Fibroblast of skin of right quadriceps (primary cell): ENCODE data around the gene NADK.

ENCODE experiments used
- DNase-seq: peaks from one replicate; pipeline ENCODE4 v3.0.0-alpha.2; 2013

The NADK gene

GRCh38 chr1:1777950-1778662 lies at the start of gene NADK:
Gene NADK, minus strand, starts transcription at chr1:1778470. Its CDS starts 13,064 bp downstream, at chr1:1765406.
- peak; percentile 52 for DNase-seq

- no peak for DNase-seq
Measured at GRCh38 chr1:1827089-1827848, 49.0 kb upstream of the NADK start.

- no peak for DNase-seq
Measured at GRCh38 chr1:1826356-1827088, 48.3 kb upstream of the NADK start.

GRCh38 chr1:1825217-1825616 lies 46.9 kb upstream of the NADK start:
- DNase-seq = no peak

GRCh38 chr1:1819762-1820161 lies 41.5 kb upstream of the NADK start:
- no peak for DNase-seq

- no peak for DNase-seq
Measured at GRCh38 chr1:1817221-1817620, 39.0 kb upstream of the NADK start.

GRCh38 chr1:1815606-1816281 lies 37.5 kb upstream of the NADK start:
- DNase-seq = no peak

GRCh38 chr1:1809489-1809888 lies 31.2 kb upstream of the NADK start:
- no peak for DNase-seq

GRCh38 chr1:1808206-1808605 lies 29.9 kb upstream of the NADK start:
- DNase-seq = no peak

- no peak for DNase-seq
Measured at GRCh38 chr1:1806890-1807289, 28.6 kb upstream of the NADK start.

- DNase-seq = no peak
Measured at GRCh38 chr1:1804301-1804700, 26.0 kb upstream of the NADK start.

- no peak for DNase-seq
Measured at GRCh38 chr1:1802871-1803270, 24.6 kb upstream of the NADK start.

GRCh38 chr1:1799716-1800115 lies 21.4 kb upstream of the NADK start:
- DNase-seq = no peak

GRCh38 chr1:1797731-1798341 lies 19.6 kb upstream of the NADK start:
- no peak for DNase-seq

- DNase-seq = no peak
Measured at GRCh38 chr1:1796466-1796865, 18.2 kb upstream of the NADK start.

GRCh38 chr1:1794999-1795398 lies 16.7 kb upstream of the NADK start:
- no peak for DNase-seq

GRCh38 chr1:1793481-1794244 lies 15.4 kb upstream of the NADK start:
- DNase-seq = no peak

- DNase-seq = no peak
Measured at GRCh38 chr1:1788646-1789431, 10.6 kb upstream of the NADK start.

GRCh38 chr1:1788136-1788535 lies 9.9 kb upstream of the NADK start:
- DNase-seq = no peak

- no peak for DNase-seq
Measured at GRCh38 chr1:1786836-1787605, 8.8 kb upstream of the NADK start.
